ENCODE data around the gene PPP1R7.
"Not testable (repeated sequence)": the region's sequence is repeated elsewhere in the genome, so short reads cannot be mapped to it uniquely, and the experiment has no call there.

PPP1R7 gene

GRCh38 chr2:241193271-241193670 is 43.0 kb downstream of the PPP1R7 start:
- DNase-seq (ENCODE audit: low spot score) = no peak

- DNase-seq (ENCODE audit: low spot score) = no peak
Observed at GRCh38 chr2:241194811-241195210, 44.5 kb downstream of the PPP1R7 start.

GRCh38 chr2:241195506-241196130 is 45.4 kb downstream of the PPP1R7 start:
- DNase-seq (ENCODE audit: low spot score) = no peak

GRCh38 chr2:241197246-241197645 is 47.0 kb downstream of the PPP1R7 start:
- DNase-seq (ENCODE audit: low spot score) = not testable (repeated sequence)

GRCh38 chr2:241197947-241198346 is 47.7 kb downstream of the PPP1R7 start:
- DNase-seq (ENCODE audit: low spot score) = no peak

GRCh38 chr2:241198381-241199279 is 48.4 kb downstream of the PPP1R7 start:
- DNase-seq (ENCODE audit: low spot score) = no peak

GRCh38 chr2:241199286-241199685 is 49.0 kb downstream of the PPP1R7 start:
- DNase-seq (ENCODE audit: low spot score) = no peak

- no peak for DNase-seq (ENCODE audit: low spot score)
Observed at GRCh38 chr2:241199897-241200821, 49.9 kb downstream of the PPP1R7 start.

- DNase-seq (ENCODE audit: low spot score) = no peak
Observed at GRCh38 chr2:241200822-241201395, 50.6 kb downstream of the PPP1R7 start.

GRCh38 chr2:241201445-241202267 is 51.4 kb downstream of the PPP1R7 start:
- DNase-seq (ENCODE audit: low spot score) = no peak

GRCh38 chr2:241202268-241202585 is 52.0 kb downstream of the PPP1R7 start:
- no peak for DNase-seq (ENCODE audit: low spot score)

GRCh38 chr2:241202681-241203080 is 52.4 kb downstream of the PPP1R7 start:
- DNase-seq (ENCODE audit: low spot score) = no peak

GRCh38 chr2:241203218-241204009 is 53.1 kb downstream of the PPP1R7 start:
- DNase-seq (ENCODE audit: low spot score) = no peak

- no peak for DNase-seq (ENCODE audit: low spot score)
Observed at GRCh38 chr2:241204010-241204384, 53.7 kb downstream of the PPP1R7 start.

- no peak for DNase-seq (ENCODE audit: low spot score)
Observed at GRCh38 chr2:241204490-241204889, 54.2 kb downstream of the PPP1R7 start.

GRCh38 chr2:241205086-241205485 is 54.8 kb downstream of the PPP1R7 start:
- DNase-seq (ENCODE audit: low spot score) = no peak

- DNase-seq (ENCODE audit: low spot score) = no peak
Observed at GRCh38 chr2:241207151-241207550, 56.9 kb downstream of the PPP1R7 start.

- no peak for DNase-seq (ENCODE audit: low spot score)
Observed at GRCh38 chr2:241207641-241208040, 57.4 kb downstream of the PPP1R7 start.

- DNase-seq (ENCODE audit: low spot score) = no peak
Observed at GRCh38 chr2:241208058-241208457, 57.8 kb downstream of the PPP1R7 start.

- no peak for DNase-seq (ENCODE audit: low spot score)
Observed at GRCh38 chr2:241209271-241209670, 59.0 kb downstream of the PPP1R7 start.
